RWPE2 (cell line): ENCODE data around the gene HDGFL2.

Experiments
- ATAC-seq: fragments of 200-7000 bp; cut with Tn5 transposase; 3 replicates; pipeline ENCODE4 v1.9.1; 2021; ENCODE audit warnings: low read depth
- DNase-seq: peaks from one replicate; pipeline ENCODE4 v3.0.0-alpha.2; 2020; ENCODE audit warnings: low spot score
- H3K27ac ChIP-seq: fragments of 450-650 bp; 2 replicates; pipeline ENCODE4 v1.5.1; 2017; ENCODE audit warnings: mild to moderate bottlenecking; ENCODE audit not compliant: poor library complexity, severe bottlenecking
- H3K27me3 ChIP-seq: fragments of 250-450 bp; sonication (Bioruptor Pico); 2 replicates; pipeline ENCODE4 v1.5.1; 2021; ENCODE audit warnings: mild to moderate bottlenecking, moderate library complexity; ENCODE audit not compliant: insufficient read depth, poor library complexity, severe bottlenecking
- H3K36me3 ChIP-seq: fragments of 250-450 bp; sonication (Bioruptor Pico); 2 replicates; pipeline ENCODE4 v1.5.1; 2020; ENCODE audit warnings: low read depth, mild to moderate bottlenecking, moderate library complexity
- H3K4me1 ChIP-seq: fragments of 250-450 bp; sonication (Bioruptor Pico); 2 replicates; pipeline ENCODE4 v1.5.1; 2021; ENCODE audit warnings: mild to moderate bottlenecking, moderate library complexity; ENCODE audit not compliant: insufficient read depth, poor library complexity, severe bottlenecking
- H3K4me3 ChIP-seq: fragments of 250-450 bp; sonication (Bioruptor Pico); 2 replicates; pipeline ENCODE4 v1.5.1; 2021; ENCODE audit warnings: mild to moderate bottlenecking, moderate library complexity; ENCODE audit not compliant: severe bottlenecking
- H3K9me3 ChIP-seq: fragments of 250-450 bp; sonication (Bioruptor Pico); 2 replicates; pipeline ENCODE4 v1.5.1; 2021; ENCODE audit warnings: mild to moderate bottlenecking, moderate library complexity; ENCODE audit not compliant: severe bottlenecking
- CTCF ChIP-seq: fragments of 450-650 bp; IDR thresholded peaks from one replicate; pipeline ENCODE4 v1.5.1; 2017; ENCODE audit warnings: mild to moderate bottlenecking, moderate library complexity; ENCODE audit not compliant: poor library complexity, severe bottlenecking

Gene HDGFL2

GRCh38 chr19:4507804-4508203 lies 35.7 kb downstream of the HDGFL2 start:
- no peak for TF ChIP-seq CTCF
- Histone ChIP-seq H3K27ac (no peak overlapping the region), H3K27me3 (no peaks in the 10 kb centered on the region), H3K4me3 (no peak overlapping the region), H3K9me3 (no peaks in the 10 kb centered on the region), H3K4me1 (no peaks in the 10 kb centered on the region), H3K36me3 (no peaks in the 10 kb centered on the region)
- ATAC-seq = no peak
- no peak for DNase-seq

GRCh38 chr19:4508698-4509097 lies 36.6 kb downstream of the HDGFL2 start:
- ATAC-seq (no peak), DNase-seq (no peak)
- Histone ChIP-seq H3K36me3 (no peaks in the 10 kb centered on the region), H3K4me3 (no peak overlapping the region), H3K4me1 (no peaks in the 10 kb centered on the region), H3K27me3 (no peaks in the 10 kb centered on the region), H3K9me3 (no peaks in the 10 kb centered on the region), H3K27ac (no peak overlapping the region)
- no peak for TF ChIP-seq CTCF

GRCh38 chr19:4510435-4511255 lies 38.5 kb downstream of the HDGFL2 start:
- Histone ChIP-seq H3K4me3 (no peak overlapping the region), H3K27ac (no peak overlapping the region), H3K27me3 (no peaks in the 10 kb centered on the region), H3K9me3 (no peaks in the 10 kb centered on the region), H3K36me3 (no peaks in the 10 kb centered on the region), H3K4me1 (no peaks in the 10 kb centered on the region)
- DNase-seq (no peak), ATAC-seq (no peak)
- no peak for TF ChIP-seq CTCF

GRCh38 chr19:4511300-4512054 lies 39.4 kb downstream of the HDGFL2 start:
- H3K4me1 ChIP-seq = no peaks in the 10 kb centered on the region
- no peaks in the 10 kb centered on the region for H3K36me3 ChIP-seq
- H3K27ac ChIP-seq = no peak overlapping the region
- no peak overlapping the region for H3K4me3 ChIP-seq
- no peaks in the 10 kb centered on the region for H3K27me3 ChIP-seq
- no peak for DNase-seq
- no peaks in the 10 kb centered on the region for H3K9me3 ChIP-seq
- ATAC-seq = no peak; the same call in 2 of the 3 replicates
- TF ChIP-seq CTCF = no peak

GRCh38 chr19:4512070-4512469 lies 40.0 kb downstream of the HDGFL2 start:
- no peaks in the 10 kb centered on the region for H3K4me1 ChIP-seq
- no peaks in the 10 kb centered on the region for H3K9me3 ChIP-seq
- DNase-seq (no peak), ATAC-seq (no peak)
- no peak overlapping the region for H3K27ac ChIP-seq
- no peak for TF ChIP-seq CTCF
- H3K4me3 ChIP-seq = no peak overlapping the region
- no peaks in the 10 kb centered on the region for H3K36me3 ChIP-seq
- H3K27me3 ChIP-seq = no peaks in the 10 kb centered on the region
